Liver (tissue), 9 donors: Measurements from ENCODE around the gene STK11. TPM values are rescaled to one million over a fixed set of nuclear protein-coding genes. Genes with fewer than 3 reads are reported as not detected.

Experiments used
- DNase-seq: peaks from one replicate; pipeline ENCODE4 v3.0.0-alpha.2; 2017; ENCODE audit warnings: low spot score
- H3K27ac ChIP-seq, 2 donors: one replicate each; pipeline ENCODE4 v1.7.0; 2013; ENCODE audit warnings: inconsistent platforms in 2 of 2, low read length in 2 of 2, control low read depth in 1 of 2, low read depth in 1 of 2, mild to moderate bottlenecking in 1 of 2
- H3K27me3 ChIP-seq, 4 donors: one replicate each; pipeline versions ENCODE4 v1.6.1 to v1.7.0; 2013; ENCODE audit warnings: low read length in 3 of 4, inconsistent platforms in 1 of 4, mild to moderate bottlenecking in 1 of 4, moderate library complexity in 1 of 4; ENCODE audit not compliant: control insufficient read depth in 4 of 4, insufficient read depth in 4 of 4
- H3K36me3 ChIP-seq, 4 donors: one replicate each; pipeline versions ENCODE4 v1.6.1 to v1.7.0; 2013; ENCODE audit warnings: low read length in 3 of 4, mild to moderate bottlenecking in 3 of 4, low read depth in 1 of 4, moderate library complexity in 1 of 4; ENCODE audit not compliant: control insufficient read depth in 4 of 4, insufficient read depth in 3 of 4
- H3K4me1 ChIP-seq, 4 donors: one replicate each; pipeline versions ENCODE4 v1.6.1 to v1.7.0; 2013; ENCODE audit warnings: low read length in 3 of 4, mild to moderate bottlenecking in 3 of 4, moderate library complexity in 1 of 4; ENCODE audit not compliant: control insufficient read depth in 4 of 4, insufficient read depth in 4 of 4
- H3K4me3 ChIP-seq, 3 donors: one replicate each; pipeline versions ENCODE4 v1.6.1 to v1.7.0; 2013; ENCODE audit warnings: low read length in 3 of 3, control low read depth in 1 of 3, low read depth in 1 of 3, mild to moderate bottlenecking in 1 of 3
- H3K9ac ChIP-seq, 2 donors: one replicate each; pipeline ENCODE4 v1.7.0; 2013; ENCODE audit warnings: low read length in 2 of 2, mild to moderate bottlenecking in 2 of 2, moderate library complexity in 2 of 2, control low read depth in 1 of 2, low read depth in 1 of 2
- H3K9me3 ChIP-seq, 4 donors: one replicate each; pipeline versions ENCODE4 v1.6.1 to v1.7.0; 2013; ENCODE audit warnings: low read length in 3 of 4; ENCODE audit not compliant: control insufficient read depth in 4 of 4
- CTCF ChIP-seq: fragments of 150-350 bp; IDR thresholded peaks from 2 replicates; pipeline ENCODE4 v1.5.1; 2017; ENCODE audit warnings: improper control_type of control experiment, low read depth, low read length; ENCODE audit not compliant: missing input control
- EGR1 ChIP-seq, 2 donors: IDR thresholded peaks; 2 replicates each; pipeline ENCODE4 v1.6.1; 2016 to 2018; ENCODE audit warnings: antibody characterized with exemption in 2 of 2, low read depth in 2 of 2
- FOXA2 ChIP-seq: IDR thresholded peaks from 2 replicates; pipeline ENCODE4 v1.6.1; 2016; ENCODE audit warnings: antibody characterized with exemption
- HNF4G ChIP-seq: IDR thresholded peaks from 2 replicates; pipeline ENCODE4 v1.6.1; 2016; ENCODE audit warnings: antibody characterized with exemption
- JUND ChIP-seq, 2 donors: IDR thresholded peaks; 2 replicates each; pipeline ENCODE4 v1.6.1; 2016; ENCODE audit warnings: antibody characterized with exemption in 2 of 2
- NR2F2 ChIP-seq: IDR thresholded peaks from 2 replicates; pipeline ENCODE4 v1.6.1; 2016; ENCODE audit warnings: antibody characterized with exemption
- RAD21 ChIP-seq, 2 donors: IDR thresholded peaks; 2 replicates each; pipeline ENCODE4 v1.6.1; 2016; ENCODE audit warnings: antibody characterized with exemption in 2 of 2, mild to moderate bottlenecking in 2 of 2
- TAF1 ChIP-seq: conservative IDR thresholded peaks from 2 replicates; pipeline ENCODE4 v1.6.1; 2016; ENCODE audit warnings: antibody characterized with exemption, mild to moderate bottlenecking
- WGBS: extraction: QIAGEN DNeasy Blood & Tissue Kit; methylation state at CpG from one replicate; pipeline ENCODE4 v1.1.7; 2013; 5-methylcytosine and 5-hydroxymethylcytosine counted together
- polyA plus RNA-seq, 2 donors: library from polyadenylated mRNA; stranded (reverse) in 1 of 2; unstranded in 1 of 2; fragments of 200-250 nt in 1 of 2; fragments of >200 nt in 1 of 2; fragmentation: Nextera tagmentation in 1 of 2; extraction: Ambion mirVana in 1 of 2; gene quantifications; one replicate each; pipeline versions ENCODE4 v1.2.1 to v1.2.3, GENCODE V29; 2013 to 2015
- total RNA-seq, 2 donors: library from RNA; depleted of rRNA; stranded (reverse); fragments of >200 nt; gene quantifications; one replicate each; pipeline ENCODE4 v1.2.3, GENCODE V29; 2014
- TF ChIP-seq, protein P1 (sequence below): IDR thresholded peaks from 2 replicates; pipeline ENCODE4 v1.6.1; 2016; ENCODE audit warnings: antibody characterized with exemption
- donor health status: healthy.
- donor health status: healthy.
- donor health status: healthy.
- donor health status: healthy.
- donor health status: healthy.

The STK11 gene
- total and polyA plus RNA-seq, 4 donors: 3.0 to 126 (median 35.5) TPM

GRCh38 chr19:1257475-1258162 lies 52.0 kb downstream of the STK11 start:
- peaks cover 31 to 85% (median 62%) of the 10 kb centered on the region in 4 donors for H3K4me1 ChIP-seq
- H3K4me3 ChIP-seq: no peak overlapping the region
- peaks cover 19 to 30% (median 21%) of the 10 kb centered on the region in 4 donors for H3K36me3 ChIP-seq
- H3K9ac ChIP-seq: no peak overlapping the region
- H3K9me3 ChIP-seq: no peaks in the 10 kb centered on the region
- TF ChIP-seq RAD21 (IDR thresholded peaks at IDR 0.05) (no peak), EGR1 (IDR thresholded peaks at IDR 0.05; ENCODE audit: low read depth in 2 of 2) (no peak), CTCF (no peak), FOXA2 (no peak), NR2F2 (no peak), JUND (IDR thresholded peaks at IDR 0.05) (no peak), HNF4G (no peak), TAF1 (no peak)
- TF ChIP-seq, protein P1, sequence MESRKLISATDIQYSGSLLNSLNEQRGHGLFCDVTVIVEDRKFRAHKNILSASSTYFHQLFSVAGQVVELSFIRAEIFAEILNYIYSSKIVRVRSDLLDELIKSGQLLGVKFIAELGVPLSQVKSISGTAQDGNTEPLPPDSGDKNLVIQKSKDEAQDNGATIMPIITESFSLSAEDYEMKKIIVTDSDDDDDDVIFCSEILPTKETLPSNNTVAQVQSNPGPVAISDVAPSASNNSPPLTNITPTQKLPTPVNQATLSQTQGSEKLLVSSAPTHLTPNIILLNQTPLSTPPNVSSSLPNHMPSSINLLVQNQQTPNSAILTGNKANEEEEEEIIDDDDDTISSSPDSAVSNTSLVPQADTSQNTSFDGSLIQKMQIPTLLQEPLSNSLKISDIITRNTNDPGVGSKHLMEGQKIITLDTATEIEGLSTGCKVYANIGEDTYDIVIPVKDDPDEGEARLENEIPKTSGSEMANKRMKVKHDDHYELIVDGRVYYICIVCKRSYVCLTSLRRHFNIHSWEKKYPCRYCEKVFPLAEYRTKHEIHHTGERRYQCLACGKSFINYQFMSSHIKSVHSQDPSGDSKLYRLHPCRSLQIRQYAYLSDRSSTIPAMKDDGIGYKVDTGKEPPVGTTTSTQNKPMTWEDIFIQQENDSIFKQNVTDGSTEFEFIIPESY: no peak
- H3K27ac ChIP-seq: peak overlapping the region; percentile 28 to 50
- no peak for DNase-seq
- no peaks in the 10 kb centered on the region for H3K27me3 ChIP-seq
- 71% methylated on average over 23 of the region's 23 CpGs for WGBS

DNA sequence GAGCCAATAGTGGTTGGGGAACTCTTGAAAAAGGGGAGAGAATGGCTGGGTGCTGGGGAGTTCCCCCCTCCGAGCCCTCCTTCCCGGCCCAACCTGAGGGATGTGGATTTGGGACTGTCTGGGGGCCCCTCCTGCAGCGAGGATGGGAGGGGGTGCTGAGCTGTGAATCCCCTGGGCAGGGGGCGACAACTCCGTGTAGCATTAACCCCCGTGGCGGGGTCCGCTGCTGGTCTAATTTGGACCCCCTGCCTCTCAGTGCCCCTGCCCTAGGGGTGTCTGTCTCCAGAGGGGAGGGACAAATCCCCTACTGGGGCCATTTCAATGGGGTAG lies 52.5 kb downstream of the STK11 start:
- peak overlapping the region; percentile 28 to 56 for H3K27ac ChIP-seq
- H3K4me1 ChIP-seq: peaks cover 34 to 85% (median 64%) of the 10 kb centered on the region in 4 donors
- DNase-seq: no peak
- WGBS: 84% methylated on average over 8 of the region's 8 CpGs
- no peak overlapping the region for H3K9ac ChIP-seq
- no peaks in the 10 kb centered on the region for H3K27me3 ChIP-seq
- no peaks in the 10 kb centered on the region for H3K9me3 ChIP-seq
- peaks cover 19 to 30% (median 21%) of the 10 kb centered on the region in 4 donors for H3K36me3 ChIP-seq
- H3K4me3 ChIP-seq: no peak overlapping the region
- TF ChIP-seq HNF4G: no peak

DNA sequence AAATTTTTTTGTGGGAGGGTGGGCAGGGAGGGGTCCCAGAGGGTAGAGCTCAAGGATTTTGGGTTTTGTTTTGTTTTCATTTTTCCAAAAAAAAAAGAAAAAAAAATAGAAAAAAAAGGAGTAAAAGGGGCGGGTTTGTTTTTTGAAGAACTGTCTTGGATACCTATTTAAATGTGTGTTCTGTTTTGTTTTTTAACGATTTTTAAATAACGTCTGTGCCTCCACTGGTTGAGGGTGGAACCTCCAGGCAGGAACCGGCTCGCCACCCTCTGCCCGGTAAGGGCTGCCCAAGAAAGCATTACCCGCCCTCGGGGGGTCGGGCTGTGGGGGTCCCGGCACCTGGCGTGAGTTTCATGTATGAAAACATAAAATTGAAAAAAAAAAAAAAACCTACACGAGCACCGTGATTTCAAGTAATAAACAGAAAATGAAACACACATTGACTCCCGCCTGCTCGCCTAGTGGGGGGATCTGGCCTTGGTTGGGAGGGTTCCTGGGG lies 53.2 kb downstream of the STK11 start:
- H3K4me3 ChIP-seq: peak overlapping the region in 1 of 3 donors; percentile 4
- no peak for TF ChIP-seq RAD21 (IDR thresholded peaks at IDR 0.05)
- TF ChIP-seq HNF4G: no peak
- no peak for TF ChIP-seq CTCF
- H3K9me3 ChIP-seq: no peaks in the 10 kb centered on the region
- H3K36me3 ChIP-seq: peaks cover 19 to 30% (median 21%) of the 10 kb centered on the region in 4 donors
- no peak for DNase-seq
- H3K27ac ChIP-seq: peak overlapping the region; percentile 82 to 97
- H3K9ac ChIP-seq: no peak overlapping the region
- WGBS: 35% methylated on average over 15 of the region's 15 CpGs
- no peaks in the 10 kb centered on the region for H3K27me3 ChIP-seq
- peaks cover 31 to 80% (median 61%) of the 10 kb centered on the region in 4 donors for H3K4me1 ChIP-seq
